GM12891 (cell line): ENCODE results near the gene RFC2.

ENCODE experiments used
- POLR2A ChIP-seq: IDR thresholded peaks from 2 replicates; pipeline ENCODE4 v1.6.1; 2011; ENCODE audit warnings: low read depth, low read length, control low read depth
- POLR2AphosphoS5 ChIP-seq: IDR thresholded peaks from 2 replicates; pipeline ENCODE4 v1.6.1; 2011; ENCODE audit warnings: low read depth, low read length, control low read depth
- POU2F2 ChIP-seq: IDR thresholded peaks from 2 replicates; pipeline ENCODE4 v1.6.1; 2011; ENCODE audit warnings: low read depth, mild to moderate bottlenecking, control low read depth, low read length, moderate library complexity
- TAF1 ChIP-seq: IDR thresholded peaks from 2 replicates; pipeline ENCODE4 v1.6.1; 2011; ENCODE audit warnings: low read depth, low read length, control low read depth

GRCh38 chr7:74286131-74286530 lies 31.9 kb upstream of the RFC2 start:
- TF ChIP-seq POLR2AphosphoS5 (no peak), POLR2A (no peak), TAF1 (no peak), POU2F2 (no peak)
